GM23248 (cell line): ENCODE data around the gene PCA3.

Experiments
- EZH2 ChIP-seq: fragments of 200-600 bp; sonication (generic); IDR thresholded peaks from 2 replicates; pipeline ENCODE4 v1.6.1; 2018; ENCODE audit warnings: antibody characterized with exemption, mild to moderate bottlenecking; ENCODE audit not compliant: insufficient read depth, poor library complexity, severe bottlenecking
- EZH2phosphoT487 ChIP-seq: fragments of 200-600 bp; sonication (generic); IDR thresholded peaks from 2 replicates; pipeline ENCODE4 v1.6.1; 2018; ENCODE audit warnings: antibody characterized with exemption, moderate library complexity, mild to moderate bottlenecking, low read depth; ENCODE audit not compliant: insufficient read depth

- TF ChIP-seq EZH2, result no peak
- TF ChIP-seq EZH2phosphoT487, result no peak
Measured at GRCh38 chr9:76803083-76803482, 38.8 kb downstream of the PCA3 start.
